ENCODE measurements around the gene IGSF8.
A peak's percentile ranks its signal among the peaks of the same experiment; 100 is the strongest.

Gene IGSF8

GRCh38 chr1:160046494-160047110 lies 51.8 kb downstream of the IGSF8 start:
- H3F3A ChIP-seq (ENCODE audit: control insufficient read depth, insufficient read depth): no peaks in the 10 kb centered on the region
- no peaks in the 10 kb centered on the region for H4K20me1 ChIP-seq (ENCODE audit: control insufficient read depth, insufficient read depth, low read depth, low read length)
- TF ChIP-seq EZH2phosphoT487 (IDR thresholded peaks at IDR 0.05; ENCODE audit: borderline replicate concordance, low read length): no peak
- TF ChIP-seq, protein P1, sequence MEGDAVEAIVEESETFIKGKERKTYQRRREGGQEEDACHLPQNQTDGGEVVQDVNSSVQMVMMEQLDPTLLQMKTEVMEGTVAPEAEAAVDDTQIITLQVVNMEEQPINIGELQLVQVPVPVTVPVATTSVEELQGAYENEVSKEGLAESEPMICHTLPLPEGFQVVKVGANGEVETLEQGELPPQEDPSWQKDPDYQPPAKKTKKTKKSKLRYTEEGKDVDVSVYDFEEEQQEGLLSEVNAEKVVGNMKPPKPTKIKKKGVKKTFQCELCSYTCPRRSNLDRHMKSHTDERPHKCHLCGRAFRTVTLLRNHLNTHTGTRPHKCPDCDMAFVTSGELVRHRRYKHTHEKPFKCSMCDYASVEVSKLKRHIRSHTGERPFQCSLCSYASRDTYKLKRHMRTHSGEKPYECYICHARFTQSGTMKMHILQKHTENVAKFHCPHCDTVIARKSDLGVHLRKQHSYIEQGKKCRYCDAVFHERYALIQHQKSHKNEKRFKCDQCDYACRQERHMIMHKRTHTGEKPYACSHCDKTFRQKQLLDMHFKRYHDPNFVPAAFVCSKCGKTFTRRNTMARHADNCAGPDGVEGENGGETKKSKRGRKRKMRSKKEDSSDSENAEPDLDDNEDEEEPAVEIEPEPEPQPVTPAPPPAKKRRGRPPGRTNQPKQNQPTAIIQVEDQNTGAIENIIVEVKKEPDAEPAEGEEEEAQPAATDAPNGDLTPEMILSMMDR (IDR thresholded peaks at IDR 0.05; ENCODE audit: low read depth, low read length, poor library complexity, severe bottlenecking): peak; percentile 89
- peak overlapping the region; percentile 84 for H3K4me2 ChIP-seq (ENCODE audit: low read length)
- H3K27me3 ChIP-seq (ENCODE audit: control insufficient read depth, low read length): peaks cover 30% of the 10 kb centered on the region
- no peaks in the 10 kb centered on the region for H3K79me2 ChIP-seq (ENCODE audit: control insufficient read depth, low read length)
- H3K9me2 ChIP-seq (replicated peaks; ENCODE audit: control insufficient read depth, low read length): no peaks in the 10 kb centered on the region
- H3K4me3 ChIP-seq (ENCODE audit: low read length): peak overlapping the region; percentile 63
- no peaks in the 10 kb centered on the region for H3K9me3 ChIP-seq (ENCODE audit: control insufficient read depth, insufficient read depth, low read length)
- no peaks in the 10 kb centered on the region for H3K36me3 ChIP-seq (ENCODE audit: control insufficient read depth, low read length)
- H3K4me1 ChIP-seq (ENCODE audit: control insufficient read depth, low read length): peaks cover 12% of the 10 kb centered on the region
- no peak overlapping the region for H3K27ac ChIP-seq (ENCODE audit: low read depth, low read length)

GRCh38 chr1:160045653-160046052 lies 52.8 kb downstream of the IGSF8 start:
- Histone ChIP-seq H3K4me1 (ENCODE audit: control insufficient read depth, low read length) (peaks cover 12% of the 10 kb centered on the region), H3K9me2 (replicated peaks; ENCODE audit: control insufficient read depth, low read length) (no peaks in the 10 kb centered on the region), H3K79me2 (ENCODE audit: control insufficient read depth, low read length) (no peaks in the 10 kb centered on the region), H3K36me3 (ENCODE audit: control insufficient read depth, low read length) (no peaks in the 10 kb centered on the region), H3K27me3 (ENCODE audit: control insufficient read depth, low read length) (peaks cover 22% of the 10 kb centered on the region), H3F3A (ENCODE audit: control insufficient read depth, insufficient read depth) (no peaks in the 10 kb centered on the region), H3K27ac (ENCODE audit: low read depth, low read length) (no peak overlapping the region), H3K4me3 (ENCODE audit: low read length) (no peak overlapping the region), H3K9me3 (ENCODE audit: control insufficient read depth, insufficient read depth, low read length) (no peaks in the 10 kb centered on the region), H4K20me1 (ENCODE audit: control insufficient read depth, insufficient read depth, low read depth, low read length) (no peaks in the 10 kb centered on the region), H3K4me2 (ENCODE audit: low read length) (no peak overlapping the region)
- TF ChIP-seq EZH2phosphoT487 (IDR thresholded peaks at IDR 0.05; ENCODE audit: borderline replicate concordance, low read length): no peak
- TF ChIP-seq, protein P1 (IDR thresholded peaks at IDR 0.05; ENCODE audit: low read depth, low read length, poor library complexity, severe bottlenecking): no peak

DNA sequence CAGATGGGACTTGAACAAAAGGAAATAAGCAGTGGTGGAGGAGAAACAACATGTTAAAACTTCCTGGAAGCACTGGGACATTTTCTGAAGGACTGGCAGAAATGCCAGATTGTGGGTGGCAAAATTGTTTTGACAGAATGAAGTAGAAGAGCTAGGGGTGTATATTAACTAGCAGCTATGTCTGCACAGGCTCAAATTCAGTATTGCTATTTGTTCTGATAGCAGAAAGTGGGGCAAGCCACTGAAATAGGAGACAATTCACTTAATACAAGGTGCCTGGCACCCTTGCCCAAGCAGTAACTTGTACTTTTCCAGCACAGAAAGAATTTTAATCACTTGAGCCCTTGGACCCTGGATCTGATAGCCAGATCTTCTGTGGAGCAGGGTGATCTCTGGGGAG lies 54.9 kb downstream of the IGSF8 start:
- no peaks in the 10 kb centered on the region for H3F3A ChIP-seq (ENCODE audit: control insufficient read depth, insufficient read depth)
- TF ChIP-seq EZH2phosphoT487 (IDR thresholded peaks at IDR 0.05; ENCODE audit: borderline replicate concordance, low read length): no peak
- TF ChIP-seq, protein P1 (IDR thresholded peaks at IDR 0.05; ENCODE audit: low read depth, low read length, poor library complexity, severe bottlenecking): no peak
- no peaks in the 10 kb centered on the region for H3K9me2 ChIP-seq (replicated peaks; ENCODE audit: control insufficient read depth, low read length)
- no peak overlapping the region for H3K4me2 ChIP-seq (ENCODE audit: low read length)
- H3K79me2 ChIP-seq (ENCODE audit: control insufficient read depth, low read length): no peaks in the 10 kb centered on the region
- H3K9me3 ChIP-seq (ENCODE audit: control insufficient read depth, insufficient read depth, low read length): no peaks in the 10 kb centered on the region
- H3K4me1 ChIP-seq (ENCODE audit: control insufficient read depth, low read length): peaks cover 12% of the 10 kb centered on the region
- H3K27ac ChIP-seq (ENCODE audit: low read depth, low read length): no peak overlapping the region
- no peaks in the 10 kb centered on the region for H3K36me3 ChIP-seq (ENCODE audit: control insufficient read depth, low read length)
- H3K4me3 ChIP-seq (ENCODE audit: low read length): no peak overlapping the region
- peaks cover 16% of the 10 kb centered on the region for H3K27me3 ChIP-seq (ENCODE audit: control insufficient read depth, low read length)
- H4K20me1 ChIP-seq (ENCODE audit: control insufficient read depth, insufficient read depth, low read depth, low read length): no peaks in the 10 kb centered on the region
